Activated effector memory CD4-positive, alpha-beta T cell treated with anti-CD3 and anti-CD28 coated beads, Interleukin-2, amount 50 U/mL, for 16 hours (primary cell): ENCODE data around the gene FHIT.

Source experiments
- DNase-seq: peaks from one replicate; pipeline ENCODE4 v3.0.0-alpha.2; 2020

Gene FHIT

DNA sequence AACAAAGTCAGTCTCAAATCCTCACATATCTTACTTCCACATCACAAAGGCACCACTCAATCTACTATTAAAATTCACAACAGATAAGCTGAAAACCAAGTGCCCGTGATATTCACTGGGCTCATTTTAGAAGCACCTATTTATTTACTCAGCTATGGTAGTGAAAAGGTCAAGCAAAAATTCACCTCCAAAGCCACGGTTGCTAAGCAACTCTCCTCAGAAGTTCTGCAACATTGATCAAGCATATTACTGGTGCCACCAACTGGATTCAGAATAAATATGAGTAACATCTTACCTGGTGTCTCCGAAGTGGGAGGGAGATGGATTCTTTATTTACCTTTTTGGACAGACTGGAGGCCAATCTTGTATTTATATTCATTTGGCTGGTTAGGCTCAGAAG is 714.8 kb downstream of the FHIT start:
- DNase-seq, result no peak

DNA sequence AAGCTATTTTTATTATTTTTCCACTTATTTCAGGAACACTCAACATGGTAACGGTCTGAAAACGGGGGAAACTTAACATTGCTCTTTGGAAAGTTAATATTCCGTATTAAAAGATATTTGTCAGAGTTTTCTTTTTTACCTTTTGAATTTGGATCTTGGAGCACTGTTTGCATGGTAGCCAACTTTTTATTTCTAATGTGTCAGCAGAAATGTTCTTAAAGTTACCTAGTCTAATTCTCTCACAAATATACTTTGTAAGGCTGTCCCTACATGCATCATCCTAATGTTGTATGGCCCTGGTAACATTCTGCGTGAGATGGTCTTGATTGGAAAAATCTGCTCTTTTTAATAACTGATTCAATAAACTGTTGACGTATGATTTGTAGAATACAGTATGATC is 719.5 kb downstream of the FHIT start:
- no peak for DNase-seq

DNA sequence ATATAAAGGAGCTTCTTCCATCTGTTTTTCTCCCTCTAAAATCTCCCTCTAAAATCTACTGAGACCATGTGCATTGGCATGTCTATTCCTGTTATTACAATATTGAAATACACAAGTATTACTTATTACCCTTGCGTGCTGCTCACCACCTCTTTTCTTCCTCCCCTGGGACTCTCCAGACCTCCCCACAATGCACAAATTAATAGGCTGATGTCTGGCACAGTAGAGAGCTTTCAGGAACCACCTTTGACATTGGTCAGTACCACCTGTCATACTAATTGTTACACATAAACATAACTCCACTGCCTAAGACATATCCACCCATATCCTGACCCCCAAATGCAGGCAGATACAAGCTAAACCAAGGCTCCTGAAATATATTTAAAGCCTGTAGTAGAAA is 722.6 kb downstream of the FHIT start:
- DNase-seq, result no peak

DNA sequence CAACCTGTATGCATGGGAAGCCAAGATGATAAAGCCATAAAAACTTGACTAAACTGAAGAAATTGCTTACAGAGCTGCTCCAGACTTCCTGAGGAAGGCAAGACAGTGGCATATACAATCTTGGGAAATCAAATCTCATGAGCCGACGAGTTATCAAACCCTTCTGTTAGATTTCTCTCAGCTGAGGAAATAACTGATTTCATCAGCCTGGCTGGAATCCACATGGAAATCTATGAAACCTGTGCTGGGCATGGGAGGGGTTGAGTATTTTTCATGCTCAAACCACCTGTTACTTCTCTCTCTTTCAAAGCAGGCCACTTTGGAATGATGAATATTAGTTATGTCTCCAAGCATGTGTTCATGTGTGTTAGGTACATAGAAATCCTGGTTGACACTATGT is 727.7 kb downstream of the FHIT start:
- no peak for DNase-seq

DNA sequence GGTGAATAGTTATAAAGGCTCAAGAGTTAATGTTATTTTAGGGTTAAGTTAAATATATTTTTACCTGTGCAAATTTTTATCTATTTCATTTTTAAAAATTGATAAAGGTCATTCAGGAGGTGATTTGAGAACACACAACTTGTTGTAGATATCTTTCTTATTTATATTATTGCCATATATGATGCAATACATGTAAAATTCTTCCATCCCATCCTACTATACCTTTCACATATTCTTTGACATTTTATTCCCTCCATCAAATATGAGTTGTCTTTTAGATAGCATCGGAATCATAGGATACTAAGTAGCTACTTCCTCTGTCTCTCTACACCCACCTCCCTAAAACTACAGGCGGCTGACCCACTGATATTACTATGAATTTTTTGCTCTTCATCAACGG is 734.1 kb downstream of the FHIT start:
- DNase-seq, result no peak

DNA sequence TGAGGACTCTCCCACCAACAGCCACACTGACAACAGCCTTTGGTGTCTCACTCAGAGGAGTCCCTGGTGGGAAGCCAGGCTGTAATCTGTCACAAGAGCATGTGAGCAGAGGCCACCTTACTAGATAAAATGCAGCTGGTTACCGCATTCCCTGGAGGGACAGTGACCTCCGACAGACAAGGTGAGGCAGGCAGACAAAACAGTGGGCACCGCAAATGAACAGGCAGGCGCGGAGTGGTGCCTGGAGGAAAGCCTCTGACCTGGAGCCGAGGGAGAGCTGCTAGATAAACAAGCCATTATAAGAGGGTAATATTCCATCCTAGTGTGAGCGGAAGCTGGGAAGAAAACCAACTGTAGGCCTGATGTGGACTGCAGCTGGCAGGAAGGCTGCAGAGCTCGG is 736.4 kb downstream of the FHIT start:
- DNase-seq, result no peak

DNA sequence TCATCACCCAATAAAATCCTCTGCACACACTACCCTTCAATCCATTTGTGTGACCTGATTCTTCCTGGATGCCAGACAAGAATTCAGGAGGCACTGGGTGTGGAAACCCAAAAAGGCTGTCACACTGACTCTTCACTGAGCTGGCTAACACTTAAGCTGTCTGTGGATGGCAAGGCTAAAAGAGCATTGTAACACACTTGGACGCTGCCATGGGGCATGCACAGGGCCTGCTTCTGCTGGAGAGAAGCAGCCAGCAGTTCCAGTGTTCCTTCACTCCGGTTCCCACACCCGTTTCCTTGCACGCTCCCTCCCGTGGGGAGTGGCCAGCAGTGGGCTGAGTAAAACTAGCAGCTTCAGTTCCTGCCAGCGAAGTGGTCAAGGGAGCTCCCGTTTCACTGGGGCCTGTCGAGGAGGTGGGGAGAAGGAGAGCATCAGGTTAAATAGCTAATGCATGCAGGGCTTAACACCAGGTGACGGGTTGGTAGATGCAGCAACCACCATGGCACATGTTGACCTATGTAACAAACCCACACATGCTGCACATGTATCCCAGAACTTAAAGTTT is 737.1 kb downstream of the FHIT start:
- DNase-seq, result no peak

DNA sequence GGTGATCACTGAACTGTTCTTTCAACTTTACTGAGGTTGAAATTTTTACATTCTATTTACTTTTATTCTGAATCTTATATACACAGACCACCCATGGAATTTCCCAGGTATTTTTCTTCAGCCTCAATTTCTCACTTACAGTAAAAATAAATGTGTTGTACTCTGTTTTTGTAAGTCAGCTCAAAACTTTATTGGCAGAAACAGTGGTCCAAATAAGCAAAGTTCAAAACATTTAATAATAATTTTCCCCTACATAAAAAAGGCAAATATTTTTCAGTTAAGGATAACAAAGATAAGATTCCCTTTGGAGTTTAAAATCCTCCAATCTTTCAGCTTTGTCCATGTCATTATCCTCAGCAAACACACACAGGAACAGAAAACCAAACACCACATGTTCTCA is 738.0 kb downstream of the FHIT start:
- no peak for DNase-seq

DNA sequence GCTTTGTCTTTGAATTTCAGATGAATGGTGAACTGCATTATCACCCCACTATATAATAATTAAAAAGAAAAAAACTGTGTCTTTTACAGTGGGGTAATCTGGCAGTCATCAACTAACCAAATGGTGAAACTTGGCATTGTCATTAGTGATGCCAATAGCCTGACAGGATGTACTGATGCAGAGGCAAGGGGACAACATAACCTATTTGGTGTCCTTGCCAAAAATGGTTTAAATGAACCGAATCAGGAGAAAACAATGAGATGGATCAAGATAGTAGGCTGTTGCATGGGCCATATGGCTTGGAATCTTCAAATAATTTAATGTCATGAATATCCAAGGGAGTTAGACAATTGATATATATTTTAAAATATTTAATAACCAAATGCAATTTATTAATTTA is 738.7 kb downstream of the FHIT start:
- no peak for DNase-seq

DNA sequence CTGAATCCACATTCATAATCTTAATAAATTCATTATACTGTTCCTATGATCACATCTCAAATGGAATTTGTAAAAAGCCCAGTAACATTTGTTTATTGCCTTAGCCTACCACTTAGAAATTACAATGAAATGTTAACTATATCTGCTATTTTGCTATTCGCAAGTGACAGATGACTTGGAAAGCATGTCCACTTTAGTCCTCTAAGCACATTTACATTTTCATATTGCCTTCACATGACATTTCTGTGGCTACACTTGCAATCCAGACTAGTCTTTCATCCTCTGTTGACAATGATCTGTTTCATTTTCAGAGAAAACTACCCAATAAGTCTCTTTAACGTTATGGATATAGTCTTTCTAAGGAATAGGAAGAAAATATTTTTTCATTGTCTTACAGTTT is 741.8 kb downstream of the FHIT start:
- DNase-seq, result no peak

DNA sequence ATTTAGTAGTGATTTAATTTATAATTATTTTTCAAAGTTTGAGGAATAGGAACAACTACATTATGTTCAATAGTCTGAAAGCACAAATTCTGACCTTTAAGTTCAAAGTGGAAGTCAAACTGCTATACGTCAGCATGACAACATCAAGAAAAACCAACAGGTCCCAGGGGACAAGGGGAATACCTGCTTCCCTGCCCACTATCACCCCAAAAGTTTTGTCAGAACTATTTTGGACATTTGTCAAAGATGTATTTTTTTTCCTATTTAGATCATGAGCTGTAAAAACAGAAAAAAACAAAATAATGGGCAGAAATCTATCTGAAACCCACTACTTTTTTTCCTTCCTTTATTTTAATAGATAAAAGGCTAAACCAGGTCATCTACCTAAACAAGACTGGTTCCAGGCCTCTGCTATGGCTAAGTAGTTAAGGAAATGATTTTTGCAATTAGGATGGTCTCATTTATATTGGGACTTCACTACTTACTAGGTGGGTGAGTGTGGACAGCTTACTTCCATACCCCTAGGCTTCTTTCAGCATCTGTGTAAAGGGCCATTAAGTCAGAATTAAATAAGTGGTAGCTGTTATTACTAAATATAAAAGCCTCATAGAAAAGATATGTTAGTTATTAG is 746.3 kb downstream of the FHIT start:
- DNase-seq, result no peak

DNA sequence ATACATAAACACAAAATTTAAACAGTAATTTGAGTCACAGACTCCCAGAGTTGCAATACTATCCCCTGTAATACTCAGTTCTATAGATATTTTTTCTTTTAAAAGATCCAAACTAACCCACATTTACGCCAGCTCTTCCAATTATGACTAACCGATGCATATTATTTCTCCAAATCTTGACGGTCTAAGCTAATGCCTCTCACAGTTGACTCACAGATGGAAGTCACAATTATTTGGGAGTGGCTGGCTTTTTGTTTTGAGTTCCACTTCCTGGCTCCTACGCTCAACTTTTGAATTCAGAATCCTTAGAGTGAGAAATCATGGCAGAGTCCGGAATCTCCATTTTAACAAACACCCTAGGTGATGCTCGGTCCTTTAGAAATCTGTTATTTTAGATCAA is 749.9 kb downstream of the FHIT start:
- no peak for DNase-seq

DNA sequence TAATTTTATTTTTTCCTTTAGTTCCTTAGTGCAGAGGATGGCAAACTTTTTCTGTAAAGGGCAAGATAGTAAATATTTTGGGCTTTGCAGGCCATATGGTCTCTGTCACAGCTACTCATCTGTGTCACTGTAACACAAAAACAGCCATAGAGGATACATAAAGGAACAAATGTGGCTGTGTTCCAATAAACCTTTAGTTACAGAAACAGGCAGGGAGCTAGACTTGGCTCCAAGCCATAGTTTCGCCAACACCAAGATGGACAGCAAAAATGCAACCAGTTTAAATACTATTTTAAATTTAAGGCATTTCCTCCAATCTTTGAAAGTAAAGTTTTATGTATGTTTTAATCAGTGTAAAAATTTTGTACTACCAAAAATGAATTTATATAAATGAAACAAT is 753.4 kb downstream of the FHIT start:
- no peak for DNase-seq

DNA sequence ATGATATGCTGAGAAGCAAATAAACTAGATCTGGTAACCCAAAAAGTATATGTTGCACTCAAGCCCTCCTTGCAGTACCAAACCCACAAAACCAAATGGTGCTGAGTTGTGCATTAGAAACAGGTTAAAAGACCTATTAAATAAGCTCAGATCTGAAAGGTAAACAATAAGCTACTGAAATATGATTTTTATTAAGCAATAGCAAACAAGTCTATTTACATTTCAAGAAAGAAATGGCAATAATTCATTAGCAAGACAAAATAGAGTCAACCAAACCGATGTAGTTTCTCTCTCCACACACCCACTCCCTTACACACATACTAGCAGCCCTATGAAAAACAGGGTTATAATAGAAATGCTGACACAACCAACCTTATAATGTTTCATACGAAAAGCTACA is 760.3 kb downstream of the FHIT start:
- no peak for DNase-seq

DNA sequence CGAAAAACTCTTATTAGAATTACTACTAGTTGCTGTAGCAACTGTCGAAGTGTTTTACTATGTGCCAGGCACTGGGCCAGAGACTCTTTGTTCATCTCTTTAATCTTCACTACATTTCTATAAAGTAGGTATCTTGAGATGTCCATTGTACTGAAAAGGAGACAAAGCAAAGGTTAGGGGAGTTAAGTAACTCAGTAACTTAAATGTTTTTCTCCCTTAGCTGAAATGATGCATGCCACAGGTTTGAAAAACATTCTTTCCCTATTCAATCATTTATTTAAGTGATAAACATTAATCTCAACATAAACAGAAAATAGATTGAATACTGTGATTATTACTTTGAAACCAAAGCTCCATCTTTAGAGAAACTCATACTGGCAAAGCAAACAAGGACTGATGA is 776.2 kb downstream of the FHIT start:
- DNase-seq, result no peak

DNA sequence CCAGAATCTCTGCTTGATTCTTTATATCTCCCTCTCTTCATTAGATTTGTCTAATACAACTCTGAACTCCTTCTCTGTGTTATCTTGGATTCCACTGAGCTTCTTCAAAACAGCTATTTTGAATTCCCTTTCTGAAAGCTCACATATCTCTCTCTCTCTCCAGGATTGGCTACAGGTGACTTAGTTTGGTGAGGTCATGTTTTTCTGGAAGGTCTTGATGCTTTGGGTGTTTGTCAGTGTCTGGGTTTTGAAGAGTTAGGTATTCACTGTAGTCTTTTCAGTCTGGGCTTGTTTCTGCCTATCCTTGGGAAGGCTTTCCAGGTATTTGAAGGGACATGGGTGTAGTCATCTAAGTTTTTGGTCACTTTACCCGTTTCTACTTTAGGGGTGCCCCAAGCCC is 781.8 kb downstream of the FHIT start:
- DNase-seq, result no peak

DNA sequence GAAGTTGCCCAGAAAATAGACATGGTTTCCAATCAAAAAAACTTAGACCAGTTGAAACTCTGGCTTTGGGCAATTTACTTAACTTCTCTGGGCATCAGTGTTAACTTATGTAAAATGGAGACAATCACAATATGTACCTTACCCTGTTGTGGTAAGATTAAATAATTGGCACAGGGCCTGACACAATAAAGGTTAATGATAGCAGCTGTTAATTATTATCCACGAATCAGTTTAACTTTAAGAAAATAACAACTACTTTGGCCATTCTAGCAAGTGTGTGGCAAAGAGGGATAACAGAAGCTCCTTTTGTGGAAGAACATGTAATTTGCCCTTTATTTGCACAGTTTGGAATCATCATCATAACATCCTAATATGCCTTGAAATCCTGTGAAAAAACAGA is 787.6 kb downstream of the FHIT start:
- DNase-seq, result no peak

DNA sequence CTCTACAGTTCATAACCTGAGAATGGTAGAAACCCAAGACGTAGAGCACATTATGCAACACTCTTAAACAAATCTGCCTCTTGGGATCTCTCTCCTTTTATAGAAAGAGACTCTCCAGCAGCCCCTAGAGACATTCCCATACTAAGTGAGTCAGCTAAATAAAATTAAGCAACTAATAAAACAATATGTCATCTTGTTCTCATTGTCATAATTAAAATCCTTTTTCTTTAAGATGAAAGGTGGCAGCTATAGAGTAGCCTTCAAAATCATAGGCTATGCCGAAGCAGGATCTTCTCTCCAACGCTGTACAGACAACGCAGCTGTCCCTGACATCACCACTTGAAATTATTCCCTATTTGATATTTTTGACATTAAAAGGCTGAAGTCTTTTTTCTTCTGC is 790.0 kb downstream of the FHIT start:
- no peak for DNase-seq

DNA sequence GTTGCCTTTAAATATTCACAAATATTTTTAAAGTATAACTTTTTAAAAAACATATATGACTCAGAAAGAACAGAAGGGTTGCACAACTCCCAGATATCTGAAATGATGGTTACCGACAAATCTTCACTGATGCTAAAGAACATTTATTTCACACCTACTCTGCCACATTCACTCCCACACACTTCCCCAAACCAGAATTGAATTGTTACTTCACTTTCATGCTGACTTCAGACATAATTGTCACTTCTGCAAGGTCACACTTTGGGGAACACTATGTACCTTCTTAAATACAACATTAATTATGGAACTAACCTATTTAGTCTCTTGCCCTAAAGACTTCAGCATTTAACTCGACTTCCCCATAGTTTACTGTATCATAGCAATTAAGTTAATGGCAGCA is 795.1 kb downstream of the FHIT start:
- DNase-seq, result no peak

DNA sequence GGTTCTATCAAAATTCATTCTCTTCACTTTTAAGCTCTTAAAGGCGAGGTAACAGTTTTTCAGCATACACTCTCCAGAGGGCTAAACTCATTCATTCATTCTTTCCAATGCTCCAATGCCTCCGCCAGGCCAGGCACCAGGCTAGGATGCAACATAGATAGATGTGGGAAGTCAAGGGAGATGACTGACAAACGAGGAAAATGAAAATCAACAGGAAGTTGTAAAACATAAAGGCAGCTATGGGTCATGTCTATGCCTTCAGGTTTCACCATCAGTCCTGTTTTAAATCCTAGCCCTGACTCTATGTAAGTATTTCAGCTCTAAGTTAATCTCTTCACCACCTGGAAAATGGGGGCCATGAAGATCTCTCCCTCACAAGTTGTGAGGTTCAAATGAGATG is 797.9 kb downstream of the FHIT start:
- no peak for DNase-seq

DNA sequence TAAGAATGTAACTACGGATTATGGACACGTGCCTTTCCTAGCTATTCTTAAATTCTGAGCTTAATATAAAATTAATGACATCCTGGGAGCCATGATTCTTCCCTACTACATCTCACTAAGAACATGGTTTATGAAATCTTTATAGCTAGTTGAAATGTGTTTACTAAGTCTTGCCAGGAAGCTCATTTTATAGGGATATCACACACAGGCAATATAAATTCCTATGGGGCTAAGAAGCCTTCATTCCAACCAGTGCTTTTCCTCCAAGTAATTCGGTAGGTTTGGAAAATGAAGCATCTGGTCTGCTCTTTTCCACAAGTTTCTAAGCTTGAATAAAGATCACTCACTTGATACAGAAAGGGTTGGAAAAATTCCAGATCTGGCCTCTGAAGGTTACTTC is 802.6 kb downstream of the FHIT start:
- no peak for DNase-seq

DNA sequence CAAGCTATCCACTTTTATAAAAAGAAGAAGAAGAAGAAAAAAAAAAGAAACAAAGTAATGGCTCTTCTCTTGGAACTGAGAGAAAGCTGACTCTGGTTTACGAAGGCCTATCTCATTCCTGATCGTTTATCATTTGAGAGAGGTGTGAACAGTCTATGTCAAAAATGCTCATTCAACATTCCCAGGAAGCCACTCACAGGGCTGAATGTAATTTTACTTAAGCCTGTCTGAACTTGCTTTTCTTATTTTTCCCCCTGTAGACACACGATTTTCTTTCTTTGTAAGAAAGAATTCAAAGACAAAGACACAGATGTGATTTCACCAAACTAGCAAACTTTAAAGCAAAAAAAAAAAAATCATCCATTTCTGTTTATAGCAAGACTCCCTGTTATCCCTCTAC is 805.8 kb downstream of the FHIT start:
- DNase-seq, result no peak

DNA sequence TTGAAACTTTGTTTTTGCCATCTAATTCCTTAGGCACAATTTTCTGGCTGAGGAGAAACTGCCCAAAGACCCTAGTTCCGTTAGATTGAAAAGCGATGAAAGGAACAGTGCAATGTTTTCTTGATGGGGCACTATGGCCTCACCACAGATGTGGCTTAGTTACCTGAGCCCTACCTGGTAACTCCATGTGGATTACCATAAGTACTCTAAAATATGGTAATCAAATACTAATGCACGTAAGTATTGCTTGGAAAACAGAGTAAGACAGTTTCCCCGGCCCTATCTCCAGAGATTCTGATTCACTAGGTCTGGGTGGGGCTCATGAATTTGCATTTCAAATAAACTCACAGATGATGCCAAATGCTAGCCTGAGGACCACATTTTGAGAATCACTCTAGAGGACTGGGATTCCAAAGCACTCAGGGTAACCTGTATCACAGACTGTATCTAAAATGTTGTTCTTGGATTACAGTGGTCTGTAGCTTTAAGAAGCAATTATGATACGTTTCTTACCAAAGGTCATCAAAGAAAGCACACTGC is 806.3 kb downstream of the FHIT start:
- no peak for DNase-seq

DNA sequence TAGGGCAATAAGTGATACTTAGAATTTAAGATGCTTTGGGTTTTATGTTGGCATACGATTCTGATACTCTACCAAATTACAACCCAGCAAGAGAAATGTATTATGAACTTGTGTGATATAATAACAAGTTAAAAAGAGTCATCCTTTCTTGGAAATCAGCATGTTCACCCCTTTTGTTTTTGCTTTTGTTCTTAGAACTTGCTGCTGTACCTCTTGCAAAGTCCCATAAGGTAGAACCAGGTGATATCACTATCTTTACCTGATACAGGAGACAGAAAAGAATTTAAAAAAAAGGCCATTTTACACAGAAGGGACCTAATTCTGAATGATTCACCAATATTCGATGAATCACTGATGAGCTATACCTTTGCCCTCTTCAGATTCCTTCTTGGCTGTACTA is 810.4 kb downstream of the FHIT start:
- no peak for DNase-seq

DNA sequence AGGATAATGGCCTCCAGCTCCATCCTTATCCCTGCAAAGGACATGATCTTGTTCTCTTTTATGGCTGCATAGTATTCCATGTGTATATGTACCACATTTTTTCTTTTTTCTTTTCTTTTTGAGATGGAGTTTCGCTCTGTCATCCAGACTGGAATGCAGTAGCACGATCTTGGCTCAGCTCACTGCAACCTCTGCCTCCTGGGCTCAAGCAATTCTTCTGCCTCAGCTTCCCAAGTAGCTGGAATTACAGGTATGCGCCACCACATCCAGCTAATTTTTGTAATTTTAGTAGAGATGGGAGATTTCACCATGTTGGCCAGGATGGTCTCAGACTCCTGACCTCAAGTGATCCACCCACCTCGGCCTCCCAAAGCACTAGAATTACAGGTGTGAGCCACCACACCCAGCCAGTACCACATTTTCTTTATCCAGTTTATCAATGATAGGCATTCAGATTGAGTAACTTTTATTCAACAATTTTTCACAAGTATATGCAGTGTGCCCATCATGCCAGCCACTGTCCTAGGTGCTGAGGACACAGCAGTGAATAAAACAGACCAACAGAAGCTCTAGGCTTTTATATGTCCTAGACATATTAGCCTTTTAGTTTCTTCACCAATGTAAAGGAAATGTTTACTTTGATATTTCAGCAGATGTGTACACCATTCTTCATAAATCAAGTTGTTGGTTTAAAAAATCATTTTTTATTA is 815.2 kb downstream of the FHIT start:
- no peak for DNase-seq
